GM21367 (cell line): Measurements from ENCODE around the gene DIPK1B.
A peak's percentile ranks its signal among the peaks of the same experiment; 100 is the strongest.
"Not testable (repeated sequence)": the region's sequence is repeated elsewhere in the genome, so short reads cannot be mapped to it uniquely, and the experiment has no call there.

Experiments used
- ATAC-seq: cut with Tn5 transposase; IDR thresholded peaks from one replicate; pipeline ENCODE4 v1.9.1; 2021; ENCODE audit not compliant: unreplicated experiment

Gene DIPK1B

GRCh38 chr9:136698635-136699246 lies 13.6 kb upstream of the DIPK1B start:
- no peak for ATAC-seq

GRCh38 chr9:136700304-136700703 lies 12.1 kb upstream of the DIPK1B start:
- ATAC-seq: no peak

- peak; percentile 57 for ATAC-seq
Observed at GRCh38 chr9:136700959-136701667, 11.3 kb upstream of the DIPK1B start.

- no peak for ATAC-seq
Observed at GRCh38 chr9:136701668-136702053, 10.7 kb upstream of the DIPK1B start.

GRCh38 chr9:136703276-136703860 lies 9.0 kb upstream of the DIPK1B start:
- ATAC-seq: no peak

- ATAC-seq: not testable (repeated sequence)
Observed at GRCh38 chr9:136704741-136705140, 7.6 kb upstream of the DIPK1B start.

- no peak for ATAC-seq
Observed at GRCh38 chr9:136705564-136705963, 6.8 kb upstream of the DIPK1B start.

GRCh38 chr9:136707011-136707410 lies 5.4 kb upstream of the DIPK1B start:
- no peak for ATAC-seq

GRCh38 chr9:136707849-136708517 lies 4.4 kb upstream of the DIPK1B start:
- ATAC-seq: no peak

- ATAC-seq: no peak
Observed at GRCh38 chr9:136709454-136710109, 2.8 kb upstream of the DIPK1B start.

GRCh38 chr9:136710543-136710942 lies 1.8 kb upstream of the DIPK1B start:
- no peak for ATAC-seq

GRCh38 chr9:136711219-136711648 lies 1.1 kb upstream of the DIPK1B start:
- ATAC-seq: not testable (repeated sequence)

GRCh38 chr9:136712690-136713544 lies 545 bp downstream of the DIPK1B start:
- ATAC-seq: no peak

- no peak for ATAC-seq
Observed at GRCh38 chr9:136713550-136713949, 1.2 kb downstream of the DIPK1B start.

GRCh38 chr9:136714096-136714892 lies 1.9 kb downstream of the DIPK1B start:
- no peak for ATAC-seq

- no peak for ATAC-seq
Observed at GRCh38 chr9:136714893-136715274, 2.5 kb downstream of the DIPK1B start.

GRCh38 chr9:136717399-136717798 lies 5.0 kb downstream of the DIPK1B start:
- ATAC-seq: no peak

- ATAC-seq: no peak
Observed at GRCh38 chr9:136718345-136719194, 6.2 kb downstream of the DIPK1B start.
